GM12872 (cell line): Measurements from ENCODE around the gene DBX1.

ENCODE experiments used
- TF ChIP-seq, protein P1 (sequence below): IDR thresholded peaks from 3 replicates; pipeline ENCODE4 v1.5.1; 2011; ENCODE audit warnings: low read depth, mild to moderate bottlenecking, low read length, moderate library complexity; ENCODE audit not compliant: insufficient read depth

DBX1 gene

DNA sequence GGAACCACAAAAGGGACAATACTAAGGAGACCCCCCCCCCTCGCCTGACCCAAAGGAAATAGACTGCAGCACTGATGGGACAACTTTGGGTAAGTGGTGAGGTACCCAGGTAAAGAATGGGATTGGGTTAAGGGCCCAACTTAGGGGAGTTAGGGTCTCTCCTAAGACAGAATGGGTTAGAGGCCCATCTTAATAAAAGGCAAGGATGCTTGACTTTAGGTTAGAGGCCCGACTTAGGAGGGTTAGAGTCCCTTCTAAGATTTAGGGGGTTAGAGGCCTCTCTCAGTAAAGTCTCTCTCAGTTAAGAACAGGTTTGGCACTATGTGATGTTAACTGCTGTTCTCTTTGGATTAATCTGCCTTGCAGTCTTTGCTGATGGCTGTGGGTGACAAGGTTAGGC lies 41.0 kb upstream of the DBX1 start:
- TF ChIP-seq, protein P1, sequence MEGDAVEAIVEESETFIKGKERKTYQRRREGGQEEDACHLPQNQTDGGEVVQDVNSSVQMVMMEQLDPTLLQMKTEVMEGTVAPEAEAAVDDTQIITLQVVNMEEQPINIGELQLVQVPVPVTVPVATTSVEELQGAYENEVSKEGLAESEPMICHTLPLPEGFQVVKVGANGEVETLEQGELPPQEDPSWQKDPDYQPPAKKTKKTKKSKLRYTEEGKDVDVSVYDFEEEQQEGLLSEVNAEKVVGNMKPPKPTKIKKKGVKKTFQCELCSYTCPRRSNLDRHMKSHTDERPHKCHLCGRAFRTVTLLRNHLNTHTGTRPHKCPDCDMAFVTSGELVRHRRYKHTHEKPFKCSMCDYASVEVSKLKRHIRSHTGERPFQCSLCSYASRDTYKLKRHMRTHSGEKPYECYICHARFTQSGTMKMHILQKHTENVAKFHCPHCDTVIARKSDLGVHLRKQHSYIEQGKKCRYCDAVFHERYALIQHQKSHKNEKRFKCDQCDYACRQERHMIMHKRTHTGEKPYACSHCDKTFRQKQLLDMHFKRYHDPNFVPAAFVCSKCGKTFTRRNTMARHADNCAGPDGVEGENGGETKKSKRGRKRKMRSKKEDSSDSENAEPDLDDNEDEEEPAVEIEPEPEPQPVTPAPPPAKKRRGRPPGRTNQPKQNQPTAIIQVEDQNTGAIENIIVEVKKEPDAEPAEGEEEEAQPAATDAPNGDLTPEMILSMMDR: no peak

DNA sequence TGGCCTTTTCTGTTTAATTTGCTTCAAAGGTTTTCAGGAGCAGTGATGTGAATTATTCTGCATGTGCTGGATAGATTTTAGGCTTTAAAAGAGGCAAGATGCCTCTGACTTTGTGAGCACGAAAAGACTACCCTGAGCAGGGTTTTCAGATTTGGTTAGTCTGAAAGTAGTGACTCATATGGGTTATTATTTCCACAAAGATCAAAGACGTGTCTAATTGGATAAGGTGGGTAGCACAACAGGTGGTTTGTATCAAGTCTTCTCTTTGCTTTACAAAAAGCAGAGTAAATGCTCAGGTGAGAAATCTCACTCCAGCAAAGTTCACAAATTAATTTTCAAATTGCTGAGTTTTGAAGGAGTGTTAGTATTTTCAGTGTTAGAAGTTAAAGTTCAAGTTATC lies 37.6 kb upstream of the DBX1 start:
- TF ChIP-seq, protein P1: no peak

- TF ChIP-seq, protein P1: no peak
These were observed 34.2 kb upstream of the DBX1 start for GRCh38 chr11:20194470-20194869.

- TF ChIP-seq, protein P1: no peak
These were observed 33.0 kb upstream of the DBX1 start for GRCh38 chr11:20193307-20193706.

DNA sequence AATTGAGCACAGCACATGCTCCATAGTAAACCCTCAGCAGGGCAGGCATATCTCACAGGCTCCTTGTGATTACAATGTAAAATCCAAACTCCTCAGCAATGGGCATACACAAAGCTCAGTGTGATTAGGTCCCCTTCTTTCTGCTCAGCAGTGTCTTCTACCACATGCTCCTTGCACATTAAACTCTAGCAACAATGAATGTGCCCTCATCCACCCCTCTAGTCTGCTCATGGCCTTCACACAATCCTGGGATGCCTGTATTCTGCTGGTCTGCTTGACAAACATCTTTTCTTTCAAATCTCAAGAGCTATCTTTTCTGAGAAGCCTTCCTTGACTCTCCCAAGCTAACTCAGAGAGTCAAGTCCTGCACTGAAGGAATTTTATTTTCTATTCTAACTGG lies 32.4 kb upstream of the DBX1 start:
- TF ChIP-seq, protein P1: no peak

DNA sequence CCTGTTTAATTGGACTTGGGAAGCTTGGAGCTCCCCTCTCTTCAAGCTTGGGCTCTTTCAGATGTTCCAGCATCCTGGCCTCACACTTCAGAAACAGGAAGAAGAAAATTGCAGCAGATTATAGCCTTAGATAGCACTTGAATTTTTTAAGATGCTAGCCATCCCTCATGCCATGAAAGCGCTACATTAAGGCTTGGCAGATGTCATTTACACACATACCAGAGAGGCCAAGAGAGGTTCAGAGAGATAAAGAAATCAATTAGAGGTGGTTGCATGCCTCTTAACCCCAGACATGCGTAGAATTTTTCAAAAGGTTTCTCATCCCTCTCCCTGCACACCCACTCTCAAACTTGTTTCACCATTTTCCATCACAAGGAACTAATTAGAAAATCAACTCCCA lies 31.9 kb upstream of the DBX1 start:
- TF ChIP-seq, protein P1: no peak

- TF ChIP-seq, protein P1: no peak
These were observed 18.7 kb upstream of the DBX1 start for GRCh38 chr11:20178976-20179375.

DNA sequence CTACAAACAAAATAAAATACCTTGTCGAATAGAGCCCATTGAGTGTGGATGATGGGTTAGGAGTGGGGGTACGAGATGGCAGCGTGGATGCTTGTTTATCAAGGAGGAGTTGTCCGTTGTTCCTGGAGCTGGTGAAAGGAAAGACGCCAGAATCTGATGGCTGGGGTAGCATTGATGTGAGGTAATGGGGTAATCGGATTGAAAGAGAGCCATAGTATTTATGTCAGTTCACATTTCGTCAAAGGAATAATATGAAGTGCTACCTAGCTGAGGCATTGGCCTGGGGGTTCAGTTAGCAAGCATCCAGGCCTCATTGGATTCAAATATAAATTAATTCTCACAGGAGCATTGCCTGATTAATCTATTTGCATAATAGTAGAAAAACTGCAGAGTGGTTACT lies 16.9 kb upstream of the DBX1 start:
- TF ChIP-seq, protein P1: no peak
